ENCODE data around the gene GRM4.
A peak's percentile ranks its signal among the peaks of the same experiment; 100 is the strongest.

GRM4 gene

GRCh38 chr6:34057191-34057590 lies 88.7 kb downstream of the GRM4 start:
- TF ChIP-seq, protein P1, sequence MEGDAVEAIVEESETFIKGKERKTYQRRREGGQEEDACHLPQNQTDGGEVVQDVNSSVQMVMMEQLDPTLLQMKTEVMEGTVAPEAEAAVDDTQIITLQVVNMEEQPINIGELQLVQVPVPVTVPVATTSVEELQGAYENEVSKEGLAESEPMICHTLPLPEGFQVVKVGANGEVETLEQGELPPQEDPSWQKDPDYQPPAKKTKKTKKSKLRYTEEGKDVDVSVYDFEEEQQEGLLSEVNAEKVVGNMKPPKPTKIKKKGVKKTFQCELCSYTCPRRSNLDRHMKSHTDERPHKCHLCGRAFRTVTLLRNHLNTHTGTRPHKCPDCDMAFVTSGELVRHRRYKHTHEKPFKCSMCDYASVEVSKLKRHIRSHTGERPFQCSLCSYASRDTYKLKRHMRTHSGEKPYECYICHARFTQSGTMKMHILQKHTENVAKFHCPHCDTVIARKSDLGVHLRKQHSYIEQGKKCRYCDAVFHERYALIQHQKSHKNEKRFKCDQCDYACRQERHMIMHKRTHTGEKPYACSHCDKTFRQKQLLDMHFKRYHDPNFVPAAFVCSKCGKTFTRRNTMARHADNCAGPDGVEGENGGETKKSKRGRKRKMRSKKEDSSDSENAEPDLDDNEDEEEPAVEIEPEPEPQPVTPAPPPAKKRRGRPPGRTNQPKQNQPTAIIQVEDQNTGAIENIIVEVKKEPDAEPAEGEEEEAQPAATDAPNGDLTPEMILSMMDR (IDR thresholded peaks at IDR 0.05; ENCODE audit: low read depth, low read length, missing control alignments), result no peak
- H3K4me3 ChIP-seq (ENCODE audit: low read depth, low read length), result no peak overlapping the region
- in situ Hi-C loops (cut with HindIII; ENCODE audit: low sequenced_read_pairs), result no loop called here
- DNase-seq (ENCODE audit: low read depth), result no peak

GRCh38 chr6:34056305-34057108 lies 89.4 kb downstream of the GRM4 start:
- TF ChIP-seq, protein P1 (IDR thresholded peaks at IDR 0.05; ENCODE audit: low read depth, low read length, missing control alignments), result no peak
- DNase-seq (ENCODE audit: low read depth), result no peak
- no peak overlapping the region for H3K4me3 ChIP-seq (ENCODE audit: low read depth, low read length)
- in situ Hi-C loops (cut with HindIII; ENCODE audit: low sequenced_read_pairs), result no loop called here

- DNase-seq (ENCODE audit: low read depth), result peak; percentile 32
- TF ChIP-seq, protein P1 (IDR thresholded peaks at IDR 0.05; ENCODE audit: low read depth, low read length, missing control alignments), result peak; percentile 91
- in situ Hi-C loops (cut with HindIII; ENCODE audit: low sequenced_read_pairs), result no loop called here
- no peak overlapping the region for H3K4me3 ChIP-seq (ENCODE audit: low read depth, low read length)
These were observed 90.5 kb downstream of the GRM4 start for GRCh38 chr6:34055223-34055933.

DNA sequence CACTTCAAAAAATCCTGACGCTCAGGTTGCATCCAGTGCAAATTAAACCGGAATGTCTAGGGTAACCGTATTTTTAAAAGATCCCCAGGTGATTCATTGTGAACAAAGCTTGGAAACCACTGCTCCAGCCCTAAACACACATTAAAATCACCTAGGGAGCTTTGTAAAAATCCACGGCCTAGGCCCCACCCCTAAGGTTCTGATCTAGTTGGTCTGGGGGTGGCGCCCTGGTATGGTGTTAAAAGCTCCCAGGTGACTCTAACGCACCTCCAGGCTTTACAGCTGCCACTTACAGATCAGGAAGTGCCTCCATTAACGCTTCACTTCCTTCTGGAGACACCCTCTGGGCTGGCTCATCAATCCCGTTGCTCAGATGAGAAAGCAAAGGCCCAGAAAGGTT lies 92.2 kb downstream of the GRM4 start:
- TF ChIP-seq, protein P1 (IDR thresholded peaks at IDR 0.05; ENCODE audit: low read depth, low read length, missing control alignments), result no peak
- in situ Hi-C loops (cut with HindIII; ENCODE audit: low sequenced_read_pairs), result no loop called here
- no peak for DNase-seq (ENCODE audit: low read depth)

DNA sequence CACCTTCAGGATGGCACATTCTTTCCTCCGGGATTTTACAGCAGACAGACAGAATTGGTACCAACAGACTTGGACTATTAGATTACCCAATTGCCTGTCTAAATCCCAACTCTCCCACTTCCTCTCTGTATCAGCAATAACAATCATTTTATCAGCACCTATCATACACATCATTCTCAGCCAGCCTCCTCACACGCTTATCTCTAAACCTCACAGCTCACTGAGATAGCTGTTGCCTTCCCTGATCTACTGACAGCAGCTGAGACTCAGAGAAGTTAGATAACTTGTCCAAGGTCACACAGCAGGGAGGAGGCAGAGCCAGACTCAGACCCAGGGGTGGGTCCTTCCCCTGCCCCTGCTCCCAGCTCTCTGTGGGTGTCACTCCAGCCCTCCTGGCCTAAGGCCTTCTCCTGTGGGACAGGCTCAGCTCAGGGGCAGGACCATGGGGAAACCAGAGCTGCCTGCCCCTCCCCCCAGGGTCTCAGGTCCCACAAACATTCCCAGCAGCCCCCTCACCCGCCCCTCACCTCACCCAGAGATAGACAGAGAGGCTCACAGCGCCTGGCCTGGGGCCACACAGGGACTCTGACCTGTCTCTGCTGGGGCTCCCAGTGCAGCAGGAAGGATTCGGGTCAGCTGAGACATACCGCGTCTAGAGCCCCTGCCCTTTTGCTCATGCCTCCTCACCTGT lies 92.8 kb downstream of the GRM4 start:
- H3K4me3 ChIP-seq (ENCODE audit: low read depth, low read length), result no peak overlapping the region
- TF ChIP-seq, protein P1 (IDR thresholded peaks at IDR 0.05; ENCODE audit: low read depth, low read length, missing control alignments), result no peak
- no peak for DNase-seq (ENCODE audit: low read depth)
- in situ Hi-C loops (cut with HindIII; ENCODE audit: low sequenced_read_pairs), result no loop called here

More for the DNA sequence above, 92.2 kb downstream of the GRM4 start:
- H3K4me3 ChIP-seq (ENCODE audit: low read depth, low read length), result no peak overlapping the region

- DNase-seq (ENCODE audit: low read depth), result no peak
- TF ChIP-seq, protein P1 (IDR thresholded peaks at IDR 0.05; ENCODE audit: low read depth, low read length, missing control alignments), result no peak
- in situ Hi-C loops (cut with HindIII; ENCODE audit: low sequenced_read_pairs), result no loop called here
- no peak overlapping the region for H3K4me3 ChIP-seq (ENCODE audit: low read depth, low read length)
These were observed 93.6 kb downstream of the GRM4 start for GRCh38 chr6:34052071-34052825.
